Naive B cell (primary cell): ENCODE measurements around the gene WDFY3. TPM values are rescaled to one million over a fixed set of nuclear protein-coding genes. Genes with fewer than 3 reads are reported as not detected.

Experiments used
- ATAC-seq, 2 donors: fragments of 150-1000 bp; cut with Tn5 transposase; 2 replicates each; pipeline ENCODE4 v1.10.0; 2021; ENCODE audit warnings: low read depth in 2 of 2, mild to moderate bottlenecking in 2 of 2, moderate library complexity in 2 of 2
- DNase-seq: peaks from one replicate; pipeline ENCODE4 v3.0.0; 2022
- H3K27ac Mint-ChIP-seq, 6 donors: one replicate each; pipeline ENCODE4 v1.8.0; 2020 to 2022; ENCODE audit warnings: mild to moderate bottlenecking in 6 of 6, mixed read lengths in 6 of 6, moderate library complexity in 5 of 6, inconsistent platforms in 2 of 6
- H3K27me3 Mint-ChIP-seq, 3 donors: one replicate each; pipeline ENCODE4 v1.8.0; 2021 to 2022; ENCODE audit warnings: mixed read lengths in 3 of 3, mild to moderate bottlenecking in 1 of 3
- H3K36me3 Mint-ChIP-seq, 2 donors: one replicate each; pipeline ENCODE4 v1.8.0; 2020 to 2022; ENCODE audit warnings: mixed read lengths in 2 of 2, inconsistent platforms in 1 of 2, mild to moderate bottlenecking in 1 of 2
- H3K4me1 Mint-ChIP-seq, 3 donors: one replicate each; pipeline ENCODE4 v1.8.0; 2020 to 2022; ENCODE audit warnings: mixed read lengths in 3 of 3, inconsistent platforms in 1 of 3, mild to moderate bottlenecking in 1 of 3, moderate library complexity in 1 of 3
- H3K4me3 Mint-ChIP-seq, 8 donors: one replicate each; pipeline ENCODE4 v1.8.0; 2020 to 2022; ENCODE audit warnings: mild to moderate bottlenecking in 8 of 8, mixed read lengths in 8 of 8, moderate library complexity in 8 of 8, inconsistent platforms in 2 of 8
- H3K9me3 Mint-ChIP-seq, 7 donors: one replicate each; pipeline ENCODE4 v1.8.0; 2020 to 2022; ENCODE audit warnings: mixed read lengths in 7 of 7, mild to moderate bottlenecking in 5 of 7, inconsistent platforms in 2 of 7, moderate library complexity in 1 of 7
- polyA plus RNA-seq, 6 donors: library from polyadenylated mRNA; unstranded; fragments of 300-500 nt; fragmentation: Illumina TruSeq; gene quantifications; one replicate each; pipeline ENCODE4 v1.2.3, GENCODE V29; 2021; ENCODE audit warnings: low read depth in 6 of 6

The WDFY3 gene
- polyA plus RNA-seq, 6 donors from 2014 or later, result 0.19 TPM; not detected in 5

- Mint-ChIP-seq H3K9me3 (peaks cover 2 to 39% (median 18%) of the 10 kb centered on the region in 7 donors), H3K27ac (no peak overlapping the region), H3K4me1 (no peaks in the 10 kb centered on the region), H3K36me3 (peaks cover 0 to 12% of the 10 kb centered on the region in 2 donors), H3K4me3 (peak overlapping the region in 1 of 8 donors; percentile 53), H3K27me3 (peaks cover 0 to 13% (median 4%) of the 10 kb centered on the region in 3 donors)
- DNase-seq (no peak), ATAC-seq (no peak)
Measured at GRCh38 chr4:84939113-84939512, 27.4 kb downstream of the WDFY3 start.

GRCh38 chr4:84938316-84938715 is 28.2 kb downstream of the WDFY3 start:
- H3K27me3 Mint-ChIP-seq, result peaks cover 0 to 13% (median 4%) of the 10 kb centered on the region in 3 donors
- peaks cover 3 to 45% (median 18%) of the 10 kb centered on the region in 7 donors for H3K9me3 Mint-ChIP-seq
- H3K27ac Mint-ChIP-seq, result no peak overlapping the region
- no peak overlapping the region for H3K4me3 Mint-ChIP-seq
- peaks cover 0 to 12% of the 10 kb centered on the region in 2 donors for H3K36me3 Mint-ChIP-seq
- DNase-seq, result no peak
- no peak for ATAC-seq
- no peaks in the 10 kb centered on the region for H3K4me1 Mint-ChIP-seq

GRCh38 chr4:84937381-84937977 is 29.0 kb downstream of the WDFY3 start:
- Mint-ChIP-seq H3K36me3 (peaks cover 0 to 8% of the 10 kb centered on the region in 2 donors), H3K4me3 (no peak overlapping the region), H3K27ac (no peak overlapping the region), H3K9me3 (peaks cover 3 to 38% (median 12%) of the 10 kb centered on the region in 7 donors), H3K27me3 (peaks cover 0 to 13% (median 4%) of the 10 kb centered on the region in 3 donors), H3K4me1 (no peaks in the 10 kb centered on the region)
- DNase-seq, result no peak
- ATAC-seq, result no peak

- Mint-ChIP-seq H3K36me3 (peaks cover 0 to 8% of the 10 kb centered on the region in 2 donors), H3K27ac (no peak overlapping the region), H3K4me3 (no peak overlapping the region), H3K27me3 (peaks cover 0 to 13% (median 4%) of the 10 kb centered on the region in 3 donors), H3K4me1 (no peaks in the 10 kb centered on the region), H3K9me3 (peaks cover 3 to 28% (median 7%) of the 10 kb centered on the region in 7 donors)
- no peak for ATAC-seq
- no peak for DNase-seq
Measured at GRCh38 chr4:84936123-84936522, 30.4 kb downstream of the WDFY3 start.

- no peaks in the 10 kb centered on the region for H3K4me1 Mint-ChIP-seq
- no peak overlapping the region for H3K4me3 Mint-ChIP-seq
- H3K36me3 Mint-ChIP-seq, result no peaks in the 10 kb centered on the region
- H3K27ac Mint-ChIP-seq, result no peak overlapping the region
- peaks cover 0 to 8% (median 2%) of the 10 kb centered on the region in 7 donors for H3K9me3 Mint-ChIP-seq
- peaks cover 0 to 10% (median 0%) of the 10 kb centered on the region in 3 donors for H3K27me3 Mint-ChIP-seq
- no peak for ATAC-seq
- no peak for DNase-seq
Measured at GRCh38 chr4:84932462-84932861, 34.0 kb downstream of the WDFY3 start.

GRCh38 chr4:84931961-84932360 is 34.5 kb downstream of the WDFY3 start:
- no peak for DNase-seq
- no peak for ATAC-seq
- Mint-ChIP-seq H3K4me1 (no peaks in the 10 kb centered on the region), H3K36me3 (no peaks in the 10 kb centered on the region), H3K4me3 (no peak overlapping the region), H3K27ac (no peak overlapping the region), H3K27me3 (peaks cover 0 to 5% (median 0%) of the 10 kb centered on the region in 3 donors), H3K9me3 (peaks cover 0 to 8% (median 2%) of the 10 kb centered on the region in 7 donors)

- Mint-ChIP-seq H3K27me3 (no peaks in the 10 kb centered on the region), H3K36me3 (no peaks in the 10 kb centered on the region), H3K4me1 (no peaks in the 10 kb centered on the region), H3K4me3 (no peak overlapping the region), H3K9me3 (peaks cover 0 to 8% (median 2%) of the 10 kb centered on the region in 7 donors), H3K27ac (no peak overlapping the region)
- ATAC-seq (no peak), DNase-seq (no peak)
Measured at GRCh38 chr4:84931274-84931673, 35.2 kb downstream of the WDFY3 start.

GRCh38 chr4:84928089-84928488 is 38.4 kb downstream of the WDFY3 start:
- Mint-ChIP-seq H3K27me3 (no peaks in the 10 kb centered on the region), H3K9me3 (peaks cover 0 to 4% (median 0%) of the 10 kb centered on the region in 7 donors), H3K36me3 (no peaks in the 10 kb centered on the region), H3K4me1 (no peaks in the 10 kb centered on the region), H3K4me3 (no peak overlapping the region), H3K27ac (no peak overlapping the region)
- ATAC-seq, result no peak
- DNase-seq, result no peak

GRCh38 chr4:84927428-84927827 is 39.1 kb downstream of the WDFY3 start:
- no peaks in the 10 kb centered on the region for H3K27me3 Mint-ChIP-seq
- H3K36me3 Mint-ChIP-seq, result no peaks in the 10 kb centered on the region
- H3K4me3 Mint-ChIP-seq, result no peak overlapping the region
- DNase-seq, result no peak
- H3K9me3 Mint-ChIP-seq, result peaks cover 0 to 4% (median 0%) of the 10 kb centered on the region in 7 donors
- no peak overlapping the region for H3K27ac Mint-ChIP-seq
- ATAC-seq, result no peak
- H3K4me1 Mint-ChIP-seq, result no peaks in the 10 kb centered on the region

GRCh38 chr4:84925558-84925957 is 40.9 kb downstream of the WDFY3 start:
- ATAC-seq, result no peak
- Mint-ChIP-seq H3K4me3 (no peak overlapping the region), H3K27me3 (no peaks in the 10 kb centered on the region), H3K36me3 (no peaks in the 10 kb centered on the region), H3K27ac (no peak overlapping the region), H3K9me3 (peaks cover 0 to 4% (median 0%) of the 10 kb centered on the region in 7 donors), H3K4me1 (no peaks in the 10 kb centered on the region)
- no peak for DNase-seq

GRCh38 chr4:84924434-84924833 is 42.1 kb downstream of the WDFY3 start:
- Mint-ChIP-seq H3K4me3 (no peak overlapping the region), H3K27ac (no peak overlapping the region), H3K36me3 (no peaks in the 10 kb centered on the region), H3K4me1 (no peaks in the 10 kb centered on the region), H3K9me3 (peaks cover 0 to 4% (median 0%) of the 10 kb centered on the region in 7 donors), H3K27me3 (no peaks in the 10 kb centered on the region)
- DNase-seq (no peak), ATAC-seq (no peak)

- Mint-ChIP-seq H3K36me3 (no peaks in the 10 kb centered on the region), H3K4me1 (no peaks in the 10 kb centered on the region), H3K4me3 (no peak overlapping the region), H3K27ac (no peak overlapping the region), H3K9me3 (peaks cover 0 to 4% (median 0%) of the 10 kb centered on the region in 7 donors), H3K27me3 (no peaks in the 10 kb centered on the region)
- no peak for DNase-seq
- ATAC-seq, result no peak
Measured at GRCh38 chr4:84920617-84921016, 45.9 kb downstream of the WDFY3 start.

GRCh38 chr4:84917869-84918600 is 48.5 kb downstream of the WDFY3 start:
- no peak overlapping the region for H3K27ac Mint-ChIP-seq
- H3K9me3 Mint-ChIP-seq, result peaks cover 0 to 4% (median 0%) of the 10 kb centered on the region in 7 donors
- H3K36me3 Mint-ChIP-seq, result no peaks in the 10 kb centered on the region
- H3K27me3 Mint-ChIP-seq, result peaks cover 0 to 4% (median 0%) of the 10 kb centered on the region in 3 donors
- no peaks in the 10 kb centered on the region for H3K4me1 Mint-ChIP-seq
- DNase-seq, result no peak
- ATAC-seq, result no peak
- no peak overlapping the region for H3K4me3 Mint-ChIP-seq
